Activated CD8-positive, alpha-beta memory T cell treated with anti-CD3 and anti-CD28 coated beads for 36 hours (primary cell): ENCODE measurements around the gene CRISPLD2. TPM values are rescaled to one million over a fixed set of nuclear protein-coding genes. Genes with fewer than 3 reads are reported as not detected.
"Not testable (repeated sequence)": the region's sequence is repeated elsewhere in the genome, so short reads cannot be mapped to it uniquely, and the experiment has no call there.

Experiments used
- CTCF ChIA-PET: fragments of 350-600 bp; sonication (Branson Sonifier 250); formaldehyde crosslinking; loops from one replicate; lab custom pipeline; 2021; ENCODE audit warnings: antibody characterized with exemption; lab: Charles Lee
- POLR2A ChIA-PET: fragments of 350-600 bp; sonication (Branson Sonifier 250); formaldehyde crosslinking; loops from one replicate; lab custom pipeline; 2021; ENCODE audit warnings: antibody characterized with exemption; lab: Charles Lee
- total RNA-seq, 2 experiments: library from RNA; stranded (reverse); gene quantifications; one replicate each; pipeline ENCODE4 v1.2.3, GENCODE V29; 2021

Gene CRISPLD2
- total RNA-seq, 2 experiments from 2014 or later, result 0.04 TPM; not detected in 1

- CTCF ChIA-PET, result no interaction called here
- POLR2A ChIA-PET, result no interaction called here
These were observed 30.0 kb downstream of the CRISPLD2 start for GRCh38 chr16:84849751-84850150.

DNA sequence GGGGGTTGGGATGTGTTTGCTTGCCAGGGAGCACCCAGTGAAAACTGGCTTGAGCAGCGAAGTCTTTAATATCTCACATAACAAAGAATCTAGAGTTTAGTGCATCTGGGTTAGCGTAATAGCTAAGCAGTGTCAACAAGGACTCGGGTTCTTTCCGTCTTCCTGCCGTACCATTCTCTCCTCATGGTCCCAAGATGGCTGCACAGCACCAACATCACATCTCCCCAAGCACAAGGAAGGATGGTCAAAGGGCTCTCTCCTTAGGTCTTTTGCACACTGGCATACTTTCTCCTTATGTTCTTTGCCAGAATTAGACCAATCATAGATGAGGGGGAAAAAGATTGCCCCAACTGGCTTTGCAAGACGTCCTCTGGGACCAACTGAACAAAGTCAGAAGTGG lies 30.9 kb downstream of the CRISPLD2 start:
- CTCF ChIA-PET, result no interaction called here
- POLR2A ChIA-PET, result no interaction called here

- ChIA-PET CTCF (no interaction called here), POLR2A (no interaction called here)
These were observed 31.7 kb downstream of the CRISPLD2 start for GRCh38 chr16:84851192-84852127.

DNA sequence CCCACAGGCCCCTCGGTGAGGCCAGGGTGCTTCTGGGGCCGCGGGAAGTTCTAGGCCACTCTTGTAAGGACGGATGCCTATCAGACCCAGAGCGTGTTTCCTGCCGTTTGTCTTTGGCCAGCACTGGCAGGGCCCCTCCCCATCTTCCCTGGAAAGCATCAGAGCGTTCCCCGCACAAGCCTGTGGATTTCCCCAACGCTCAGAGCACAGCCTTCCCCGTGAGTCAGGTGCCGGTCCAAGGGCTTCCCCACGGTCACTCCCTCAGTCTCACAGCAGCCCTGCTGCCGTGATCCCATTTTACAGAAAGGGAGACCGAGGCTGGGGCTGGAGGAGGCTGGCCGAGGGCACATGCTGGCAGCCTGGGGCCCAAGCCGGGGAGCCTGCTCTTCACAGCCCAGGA lies 33.7 kb downstream of the CRISPLD2 start:
- ChIA-PET CTCF (interaction anchor here (0.6 kb wide), 1 partner anchor 98 kb away, joined by 4 read pairs; no protein-coding TSS in a partner anchor), POLR2A (no interaction called here)

DNA sequence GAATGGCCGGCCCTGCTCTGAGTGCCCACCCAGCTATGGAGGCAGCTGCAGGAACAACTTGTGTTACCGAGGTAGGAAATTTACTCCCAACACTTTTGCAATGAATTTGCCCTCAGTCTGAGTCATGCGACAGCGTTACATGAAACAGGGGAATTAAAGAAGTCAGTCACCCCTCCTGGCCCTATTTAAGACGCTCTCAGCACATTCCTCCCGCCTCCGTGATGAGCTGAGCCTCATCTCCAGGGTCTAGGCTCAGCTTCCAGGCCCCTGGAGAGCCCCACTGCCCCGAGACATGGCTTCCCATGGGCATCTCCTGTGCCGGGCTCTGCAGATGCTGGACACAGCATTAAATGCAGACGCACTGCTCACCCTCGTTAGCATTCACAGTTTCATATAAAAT lies 35.0 kb downstream of the CRISPLD2 start:
- ChIA-PET CTCF (no interaction called here), POLR2A (no interaction called here)

DNA sequence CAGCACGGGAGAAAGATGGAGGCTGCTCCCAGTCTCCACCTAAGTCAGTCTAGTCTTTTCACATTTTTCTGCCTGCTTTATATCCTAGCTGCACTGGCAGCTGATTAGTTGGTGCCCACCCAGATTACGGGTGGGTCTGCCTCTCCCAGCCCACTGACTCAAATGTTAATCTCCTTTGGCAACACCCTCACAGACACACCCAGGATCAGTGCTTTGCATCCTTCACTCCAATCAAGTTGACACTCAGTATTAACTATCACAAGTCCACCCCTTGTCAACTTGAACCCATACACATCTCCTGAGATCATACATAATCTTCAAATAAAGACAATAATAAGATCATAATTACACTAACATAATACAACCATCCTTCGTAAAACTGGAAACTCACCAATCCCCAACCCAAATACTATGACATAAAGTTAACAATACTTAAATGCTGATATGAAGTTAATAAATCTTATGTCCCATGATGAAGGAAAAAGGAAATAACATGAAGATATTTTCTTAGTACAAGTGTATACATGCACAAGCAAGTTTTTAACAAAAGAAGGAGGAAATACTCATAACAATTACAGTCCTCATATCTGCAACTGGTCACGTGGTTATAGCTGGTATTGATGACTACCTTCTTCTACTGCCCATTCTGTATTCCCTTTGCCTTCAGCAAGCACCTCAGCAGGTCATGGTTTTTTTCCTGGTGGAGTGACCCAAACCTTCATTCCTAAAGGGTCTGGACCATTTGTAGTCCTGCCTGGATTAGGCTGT lies 35.8 kb downstream of the CRISPLD2 start:
- POLR2A ChIA-PET, CTCF ChIA-PET: not testable (repeated sequence)

GRCh38 chr16:84856203-84856581 lies 36.4 kb downstream of the CRISPLD2 start:
- POLR2A ChIA-PET, CTCF ChIA-PET: not testable (repeated sequence)

DNA sequence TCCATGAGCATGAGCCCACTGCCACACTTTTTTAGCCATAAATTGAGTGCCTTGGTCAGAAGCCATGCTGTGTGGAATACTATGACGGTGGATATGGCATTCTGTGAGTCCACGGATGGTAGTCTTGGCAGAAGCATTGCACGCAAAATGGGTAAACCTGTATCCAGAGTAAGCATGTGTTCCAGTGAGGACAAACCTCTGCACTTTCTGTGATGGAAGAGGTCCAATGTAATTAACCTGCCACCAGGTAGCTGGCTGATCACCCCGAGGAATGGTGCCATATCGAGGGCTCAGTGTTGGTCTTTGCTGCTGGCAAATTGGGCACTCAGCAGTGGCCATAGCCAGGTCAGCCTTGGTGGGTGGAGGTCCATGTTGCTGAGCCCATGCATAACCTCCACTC lies 37.0 kb downstream of the CRISPLD2 start:
- POLR2A ChIA-PET, result not testable (repeated sequence)

DNA sequence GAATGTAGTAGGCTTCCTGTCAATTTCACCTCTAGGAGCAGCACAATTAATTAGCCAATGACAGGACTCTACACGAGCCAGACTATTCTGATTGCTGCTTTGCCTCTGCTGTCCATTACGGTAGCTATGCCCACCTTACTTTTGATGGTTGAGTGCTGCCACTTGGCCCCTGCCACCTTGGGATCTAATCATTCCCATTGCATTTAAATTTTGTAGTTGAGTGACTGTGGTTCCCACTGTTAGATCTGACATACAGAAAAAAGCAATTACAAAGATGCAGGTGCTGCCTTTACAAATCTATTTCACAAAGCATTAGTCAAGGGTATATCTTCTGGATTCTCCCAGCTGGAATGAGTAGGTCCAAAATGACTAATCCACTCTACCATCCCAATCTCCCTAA lies 39.9 kb downstream of the CRISPLD2 start:
- ChIA-PET CTCF (interaction anchor here (1.1 kb wide), 1 partner anchor 187 kb away, joined by 3 read pairs; no protein-coding TSS in a partner anchor), POLR2A (no interaction called here)

More for the DNA sequence above, 37.0 kb downstream of the CRISPLD2 start:
- CTCF ChIA-PET, result not testable (repeated sequence)

- POLR2A ChIA-PET, result no interaction called here
- CTCF ChIA-PET, result no interaction called here
These were observed 40.6 kb downstream of the CRISPLD2 start for GRCh38 chr16:84860383-84860782.

DNA sequence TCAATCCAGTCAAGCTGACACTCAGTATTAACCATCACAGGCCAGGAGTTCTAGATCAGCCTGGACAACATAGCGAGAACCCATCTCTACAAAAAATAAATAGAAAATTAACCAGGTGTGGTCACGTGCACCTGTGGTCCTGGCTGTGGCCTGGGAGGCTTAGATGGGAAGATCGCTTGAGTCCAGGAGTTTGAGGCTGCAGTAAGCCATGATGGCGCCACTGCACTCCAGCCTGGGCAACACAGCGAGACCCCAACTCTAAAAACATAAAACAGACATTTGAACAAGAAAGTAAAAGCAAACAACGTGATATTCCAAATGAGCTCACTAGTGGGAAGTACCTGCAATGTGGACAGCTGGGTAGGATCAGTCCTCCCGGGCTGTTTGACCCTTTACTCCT lies 41.9 kb downstream of the CRISPLD2 start:
- CTCF ChIA-PET, result no interaction called here
- POLR2A ChIA-PET, result no interaction called here

DNA sequence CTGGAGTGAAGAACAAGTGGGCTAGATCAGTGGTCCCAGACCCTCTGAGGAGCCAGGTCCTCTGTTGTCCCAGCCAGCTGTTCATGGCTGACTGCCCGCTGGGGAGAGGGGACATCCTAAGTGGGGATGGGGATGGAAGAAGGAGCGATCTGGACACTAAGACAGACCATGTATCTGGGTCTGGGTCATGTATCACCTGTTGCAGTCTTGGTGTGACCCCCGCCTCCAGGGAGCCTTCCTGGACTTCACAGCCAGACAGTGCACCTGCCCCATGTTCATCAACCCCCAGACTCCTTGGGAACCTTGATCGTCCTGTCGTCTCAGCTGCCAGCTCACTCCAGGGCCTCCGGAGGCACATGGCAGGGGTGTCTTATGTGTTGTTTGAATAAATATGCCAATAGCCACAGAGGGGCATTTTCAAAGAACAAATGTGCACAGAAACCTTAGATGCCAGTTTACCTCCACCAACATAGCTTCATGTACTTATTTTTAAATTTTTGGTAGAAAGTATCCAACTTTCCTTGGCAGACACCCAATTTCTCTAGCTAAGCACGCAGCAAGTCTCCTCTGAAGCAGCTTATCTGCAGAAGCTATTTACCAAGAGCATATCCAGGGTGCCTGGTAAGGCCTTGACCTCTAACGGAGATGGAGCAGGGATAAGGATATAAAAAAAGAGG lies 43.2 kb downstream of the CRISPLD2 start:
- ChIA-PET POLR2A (no interaction called here), CTCF (no interaction called here)

DNA sequence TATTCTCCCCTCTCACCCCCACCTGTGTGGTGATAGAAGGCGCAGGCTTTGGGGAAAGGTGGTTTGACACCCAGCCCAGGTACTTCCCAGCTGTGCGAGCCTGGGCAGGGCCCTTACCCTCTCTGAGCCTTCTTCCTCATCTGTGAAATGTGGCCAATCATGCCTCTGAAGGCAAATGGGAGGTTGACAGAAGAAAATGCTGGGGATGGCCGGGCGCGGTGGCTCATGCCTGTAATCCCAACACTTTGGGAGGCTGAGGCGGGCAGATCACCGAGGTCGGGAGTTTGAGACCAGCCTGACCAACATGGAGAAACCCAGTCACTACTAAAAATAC lies 43.7 kb downstream of the CRISPLD2 start:
- ChIA-PET POLR2A (no interaction called here), CTCF (no interaction called here)

- CTCF ChIA-PET, result no interaction called here
- POLR2A ChIA-PET, result no interaction called here
These were observed 44.7 kb downstream of the CRISPLD2 start for GRCh38 chr16:84864326-84864955.

- POLR2A ChIA-PET, result no interaction called here
- CTCF ChIA-PET, result interaction anchor here (0.6 kb wide), 1 partner anchor 180 kb away, joined by 3 read pairs; no protein-coding TSS in a partner anchor
These were observed 47.9 kb downstream of the CRISPLD2 start for GRCh38 chr16:84867696-84868095.

GRCh38 chr16:84868328-84868727 lies 48.5 kb downstream of the CRISPLD2 start:
- CTCF ChIA-PET, result interaction anchor here (0.6 kb wide), 1 partner anchor 180 kb away, joined by 3 read pairs; no protein-coding TSS in a partner anchor
- POLR2A ChIA-PET, result no interaction called here

DNA sequence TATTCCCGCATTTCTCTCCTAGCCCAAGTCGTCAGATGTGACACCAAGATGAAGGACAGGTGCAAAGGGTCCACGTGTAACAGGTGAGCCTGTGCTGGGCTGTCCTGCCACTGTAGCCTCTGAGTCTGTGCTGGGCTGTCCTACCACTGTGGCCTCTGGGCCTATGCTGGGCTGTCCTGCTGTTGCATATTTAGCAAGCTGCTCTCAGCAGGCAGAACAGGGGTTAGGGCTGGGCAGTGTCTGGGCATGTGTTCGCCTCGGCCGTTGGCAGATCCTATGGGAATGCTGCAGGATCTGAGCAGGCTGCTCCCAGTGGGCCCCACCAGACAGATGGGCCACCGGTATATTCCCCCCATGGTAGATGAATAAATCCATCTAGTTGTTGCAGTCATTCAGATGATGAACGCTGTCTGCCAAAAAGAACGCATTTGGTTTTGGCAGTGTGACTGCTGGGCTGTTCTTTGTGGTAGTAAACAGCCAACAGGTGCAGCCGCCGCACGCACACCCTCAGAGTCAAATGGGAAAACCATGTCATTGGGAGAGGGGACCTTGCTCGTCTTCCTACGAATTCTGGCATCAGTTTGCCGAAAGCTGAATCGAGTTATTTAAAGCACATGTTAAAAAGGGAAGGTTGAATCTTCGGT lies 49.2 kb downstream of the CRISPLD2 start:
- POLR2A ChIA-PET, result no interaction called here
- CTCF ChIA-PET, result no interaction called here

GRCh38 chr16:84869473-84869845 lies 49.7 kb downstream of the CRISPLD2 start:
- ChIA-PET POLR2A (no interaction called here), CTCF (no interaction called here)

- CTCF ChIA-PET, POLR2A ChIA-PET: not testable (repeated sequence)
These were observed 53.2 kb downstream of the CRISPLD2 start for GRCh38 chr16:84872971-84873370.
